ENCODE results near the gene BSPRY.

GRCh38 chr9:113306566-113306965 is 42.8 kb upstream of the BSPRY start:
- TF ChIP-seq GATA2 (IDR thresholded peaks at IDR 0.05; ENCODE audit: low read depth, low read length), result no peak
- TF ChIP-seq GATA3 (IDR thresholded peaks at IDR 0.05; ENCODE audit: low read depth, low read length), result no peak
